ENCODE data around the gene NAA10. TPM values are rescaled to one million over a fixed set of nuclear protein-coding genes. Genes with fewer than 3 reads are reported as not detected.

NAA10 gene
- polyA plus RNA-seq, 1 donor from 2014 or later = 117 TPM

GRCh38 chrX:153957224-153957623 lies 22.4 kb upstream of the NAA10 start:
- no peaks in the 10 kb centered on the region for H3K9me3 ChIP-seq (ENCODE audit: low read length)
- H3K4me3 ChIP-seq (ENCODE audit: low read length) = no peak overlapping the region
- H3K4me2 ChIP-seq (ENCODE audit: low read length) = no peak overlapping the region
- H3K27me3 ChIP-seq (ENCODE audit: insufficient read depth, low read depth, low read length) = no peaks in the 10 kb centered on the region
- no peaks in the 10 kb centered on the region for H3K9me2 ChIP-seq (ENCODE audit: insufficient read depth, low read length)
- H3K79me2 ChIP-seq (replicated peaks; ENCODE audit: insufficient read depth, low read length) = no peaks in the 10 kb centered on the region
- no peak overlapping the region for H3K27ac ChIP-seq (ENCODE audit: low read length)
- no peaks in the 10 kb centered on the region for H3F3A ChIP-seq (ENCODE audit: insufficient read depth, low read length, poor library complexity, severe bottlenecking)
- no peaks in the 10 kb centered on the region for H4K20me1 ChIP-seq (ENCODE audit: insufficient read depth)
- TF ChIP-seq EP300 (conservative IDR thresholded peaks at IDR 0.05; ENCODE audit: poor library complexity, severe bottlenecking) = no peak
- TF ChIP-seq SMC3 (conservative IDR thresholded peaks at IDR 0.05; ENCODE audit: poor library complexity) = no peak
- TF ChIP-seq TAF1 (IDR thresholded peaks at IDR 0.05; ENCODE audit: low read depth) = no peak
- H3K36me3 ChIP-seq (ENCODE audit: insufficient read depth, low read length) = no peaks in the 10 kb centered on the region
- no peak overlapping the region for H3K9ac ChIP-seq (ENCODE audit: low read length)
- no peak overlapping the region for H2AFZ ChIP-seq (ENCODE audit: low read depth, low read length)

DNA sequence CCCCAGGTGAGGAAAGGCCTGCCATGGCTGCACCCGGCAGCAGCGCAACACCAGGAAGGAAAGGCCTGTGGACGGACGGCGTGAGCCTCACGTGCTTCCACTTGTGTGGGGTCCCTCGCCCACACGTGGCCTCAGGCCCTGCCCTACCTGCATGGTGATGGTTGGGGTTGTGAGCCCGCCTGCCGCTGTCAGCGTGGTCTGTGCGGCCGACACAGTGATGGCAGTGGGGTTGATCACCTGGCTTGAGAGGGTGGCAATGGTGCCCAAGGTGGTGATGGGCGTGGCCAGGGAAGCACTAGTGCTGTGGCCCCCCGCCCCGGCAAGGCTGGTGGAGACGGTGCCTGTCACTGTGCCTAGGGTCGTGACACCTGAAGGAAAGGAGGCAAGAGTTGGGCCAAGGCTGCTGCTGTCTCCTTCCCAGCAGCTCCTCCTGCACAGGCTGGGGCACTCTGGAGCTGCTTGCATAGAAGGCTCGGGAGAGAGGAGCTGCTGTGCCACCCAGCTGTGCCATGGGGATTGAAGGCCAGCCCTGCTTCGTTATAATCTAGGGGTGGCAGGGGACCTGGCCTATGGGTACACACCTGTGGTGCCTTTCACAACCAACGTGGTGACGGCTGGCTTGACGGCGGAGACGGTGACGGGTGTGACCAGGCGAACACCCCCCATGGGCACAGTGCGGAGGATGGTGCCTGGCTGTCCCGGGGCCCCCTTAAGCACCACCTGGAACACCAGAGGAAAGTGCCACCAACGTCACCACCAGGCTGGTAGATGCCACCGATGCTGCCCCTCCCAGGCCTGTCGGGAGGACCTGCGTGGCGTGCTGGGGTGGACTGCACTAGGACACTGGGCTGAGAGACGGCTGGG lies 21.4 kb upstream of the NAA10 start:
- Histone ChIP-seq H3F3A (ENCODE audit: insufficient read depth, low read length, poor library complexity, severe bottlenecking) (no peaks in the 10 kb centered on the region), H3K4me3 (ENCODE audit: low read length) (no peak overlapping the region), H4K20me1 (ENCODE audit: insufficient read depth) (no peaks in the 10 kb centered on the region), H3K9me3 (ENCODE audit: low read length) (no peaks in the 10 kb centered on the region), H3K27me3 (ENCODE audit: insufficient read depth, low read depth, low read length) (no peaks in the 10 kb centered on the region), H3K27ac (ENCODE audit: low read length) (no peak overlapping the region), H3K79me2 (replicated peaks; ENCODE audit: insufficient read depth, low read length) (no peaks in the 10 kb centered on the region), H3K36me3 (ENCODE audit: insufficient read depth, low read length) (no peaks in the 10 kb centered on the region), H2AFZ (ENCODE audit: low read depth, low read length) (no peak overlapping the region), H3K9ac (ENCODE audit: low read length) (no peak overlapping the region), H3K9me2 (ENCODE audit: insufficient read depth, low read length) (no peaks in the 10 kb centered on the region), H3K4me2 (ENCODE audit: low read length) (no peak overlapping the region)
- TF ChIP-seq TAF1 (IDR thresholded peaks at IDR 0.05; ENCODE audit: low read depth) (no peak), POLR2AphosphoS5 (IDR thresholded peaks at IDR 0.05) (peak; percentile 20)

- Histone ChIP-seq H3K27me3 (ENCODE audit: insufficient read depth, low read depth, low read length) (no peaks in the 10 kb centered on the region), H3K9ac (ENCODE audit: low read length) (no peak overlapping the region), H3F3A (ENCODE audit: insufficient read depth, low read length, poor library complexity, severe bottlenecking) (no peaks in the 10 kb centered on the region), H3K9me3 (ENCODE audit: low read length) (no peaks in the 10 kb centered on the region), H3K27ac (ENCODE audit: low read length) (no peak overlapping the region), H3K4me2 (ENCODE audit: low read length) (no peak overlapping the region), H3K36me3 (ENCODE audit: insufficient read depth, low read length) (no peaks in the 10 kb centered on the region), H3K79me2 (replicated peaks; ENCODE audit: insufficient read depth, low read length) (no peaks in the 10 kb centered on the region), H2AFZ (ENCODE audit: low read depth, low read length) (no peak overlapping the region), H3K9me2 (ENCODE audit: insufficient read depth, low read length) (no peaks in the 10 kb centered on the region), H4K20me1 (ENCODE audit: insufficient read depth) (no peaks in the 10 kb centered on the region), H3K4me3 (ENCODE audit: low read length) (no peak overlapping the region)
- TF ChIP-seq SMC3 (conservative IDR thresholded peaks at IDR 0.05; ENCODE audit: poor library complexity) (no peak), POLR2AphosphoS5 (IDR thresholded peaks at IDR 0.05) (no peak), EZH2 (IDR thresholded peaks at IDR 0.05; ENCODE audit: borderline replicate concordance, insufficient read depth, low read length, poor library complexity, severe bottlenecking) (no peak), RAD21 (conservative IDR thresholded peaks at IDR 0.05) (no peak), EP300 (conservative IDR thresholded peaks at IDR 0.05; ENCODE audit: poor library complexity, severe bottlenecking) (no peak), TAF1 (IDR thresholded peaks at IDR 0.05; ENCODE audit: low read depth) (no peak), CTCF (IDR thresholded peaks at IDR 0.05; ENCODE audit: poor library complexity, severe bottlenecking) (no peak), MXI1 (conservative IDR thresholded peaks at IDR 0.05; ENCODE audit: poor library complexity, severe bottlenecking) (no peak)
- TF ChIP-seq, protein P1, sequence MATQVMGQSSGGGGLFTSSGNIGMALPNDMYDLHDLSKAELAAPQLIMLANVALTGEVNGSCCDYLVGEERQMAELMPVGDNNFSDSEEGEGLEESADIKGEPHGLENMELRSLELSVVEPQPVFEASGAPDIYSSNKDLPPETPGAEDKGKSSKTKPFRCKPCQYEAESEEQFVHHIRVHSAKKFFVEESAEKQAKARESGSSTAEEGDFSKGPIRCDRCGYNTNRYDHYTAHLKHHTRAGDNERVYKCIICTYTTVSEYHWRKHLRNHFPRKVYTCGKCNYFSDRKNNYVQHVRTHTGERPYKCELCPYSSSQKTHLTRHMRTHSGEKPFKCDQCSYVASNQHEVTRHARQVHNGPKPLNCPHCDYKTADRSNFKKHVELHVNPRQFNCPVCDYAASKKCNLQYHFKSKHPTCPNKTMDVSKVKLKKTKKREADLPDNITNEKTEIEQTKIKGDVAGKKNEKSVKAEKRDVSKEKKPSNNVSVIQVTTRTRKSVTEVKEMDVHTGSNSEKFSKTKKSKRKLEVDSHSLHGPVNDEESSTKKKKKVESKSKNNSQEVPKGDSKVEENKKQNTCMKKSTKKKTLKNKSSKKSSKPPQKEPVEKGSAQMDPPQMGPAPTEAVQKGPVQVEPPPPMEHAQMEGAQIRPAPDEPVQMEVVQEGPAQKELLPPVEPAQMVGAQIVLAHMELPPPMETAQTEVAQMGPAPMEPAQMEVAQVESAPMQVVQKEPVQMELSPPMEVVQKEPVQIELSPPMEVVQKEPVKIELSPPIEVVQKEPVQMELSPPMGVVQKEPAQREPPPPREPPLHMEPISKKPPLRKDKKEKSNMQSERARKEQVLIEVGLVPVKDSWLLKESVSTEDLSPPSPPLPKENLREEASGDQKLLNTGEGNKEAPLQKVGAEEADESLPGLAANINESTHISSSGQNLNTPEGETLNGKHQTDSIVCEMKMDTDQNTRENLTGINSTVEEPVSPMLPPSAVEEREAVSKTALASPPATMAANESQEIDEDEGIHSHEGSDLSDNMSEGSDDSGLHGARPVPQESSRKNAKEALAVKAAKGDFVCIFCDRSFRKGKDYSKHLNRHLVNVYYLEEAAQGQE (IDR thresholded peaks at IDR 0.05; ENCODE audit: borderline replicate concordance) = no peak
These were observed 20.4 kb upstream of the NAA10 start for GRCh38 chrX:153955228-153955732.
